Cardiac fibroblast (primary cell): ENCODE results near the gene PLEKHG4B.

ENCODE experiments used
- DNase-seq, 2 donors: peaks; one replicate each; pipeline versions ENCODE4 v3.0.0 to v3.0.0-alpha.2; 2010; ENCODE audit warnings: low read depth in 2 of 2
- H3K4me3 ChIP-seq, 2 donors: replicated peaks in 1 of 2; 1 replicate in 1 of 2; 2 replicates in 1 of 2; pipeline ENCODE4 v1.5.1; 2011; ENCODE audit warnings: low read depth in 2 of 2, low read length in 2 of 2, mild to moderate bottlenecking in 2 of 2, moderate library complexity in 1 of 2
- TF ChIP-seq, protein P1 (sequence below): IDR thresholded peaks from one replicate; pipeline ENCODE4 v1.5.1; 2011; ENCODE audit warnings: low read depth, mild to moderate bottlenecking, low read length, inconsistent platforms

The PLEKHG4B gene

DNA sequence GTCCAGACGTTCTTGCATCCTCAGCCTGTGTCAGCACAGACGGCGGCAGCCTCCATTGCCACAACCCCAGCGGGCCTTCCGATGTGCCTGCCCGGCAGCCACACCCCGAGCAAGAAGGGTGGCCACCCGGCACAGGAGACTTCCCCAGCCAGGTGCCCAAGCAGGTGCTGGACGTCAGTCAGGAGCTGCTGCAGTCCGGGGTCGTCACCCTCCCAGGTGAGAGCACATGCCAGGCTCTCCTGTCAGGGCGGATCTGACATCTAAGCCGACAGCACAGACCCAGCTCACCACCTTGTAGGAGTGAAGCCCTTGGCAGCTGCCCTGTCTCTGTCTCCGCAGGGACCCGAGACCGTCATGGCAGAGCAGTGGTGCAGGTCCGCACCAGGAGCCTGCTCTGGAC, 51.1 kb downstream of the PLEKHG4B start:
- TF ChIP-seq, protein P1, sequence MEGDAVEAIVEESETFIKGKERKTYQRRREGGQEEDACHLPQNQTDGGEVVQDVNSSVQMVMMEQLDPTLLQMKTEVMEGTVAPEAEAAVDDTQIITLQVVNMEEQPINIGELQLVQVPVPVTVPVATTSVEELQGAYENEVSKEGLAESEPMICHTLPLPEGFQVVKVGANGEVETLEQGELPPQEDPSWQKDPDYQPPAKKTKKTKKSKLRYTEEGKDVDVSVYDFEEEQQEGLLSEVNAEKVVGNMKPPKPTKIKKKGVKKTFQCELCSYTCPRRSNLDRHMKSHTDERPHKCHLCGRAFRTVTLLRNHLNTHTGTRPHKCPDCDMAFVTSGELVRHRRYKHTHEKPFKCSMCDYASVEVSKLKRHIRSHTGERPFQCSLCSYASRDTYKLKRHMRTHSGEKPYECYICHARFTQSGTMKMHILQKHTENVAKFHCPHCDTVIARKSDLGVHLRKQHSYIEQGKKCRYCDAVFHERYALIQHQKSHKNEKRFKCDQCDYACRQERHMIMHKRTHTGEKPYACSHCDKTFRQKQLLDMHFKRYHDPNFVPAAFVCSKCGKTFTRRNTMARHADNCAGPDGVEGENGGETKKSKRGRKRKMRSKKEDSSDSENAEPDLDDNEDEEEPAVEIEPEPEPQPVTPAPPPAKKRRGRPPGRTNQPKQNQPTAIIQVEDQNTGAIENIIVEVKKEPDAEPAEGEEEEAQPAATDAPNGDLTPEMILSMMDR, result no peak
- DNase-seq, result no peak
- H3K4me3 ChIP-seq, result no peak overlapping the region

DNA sequence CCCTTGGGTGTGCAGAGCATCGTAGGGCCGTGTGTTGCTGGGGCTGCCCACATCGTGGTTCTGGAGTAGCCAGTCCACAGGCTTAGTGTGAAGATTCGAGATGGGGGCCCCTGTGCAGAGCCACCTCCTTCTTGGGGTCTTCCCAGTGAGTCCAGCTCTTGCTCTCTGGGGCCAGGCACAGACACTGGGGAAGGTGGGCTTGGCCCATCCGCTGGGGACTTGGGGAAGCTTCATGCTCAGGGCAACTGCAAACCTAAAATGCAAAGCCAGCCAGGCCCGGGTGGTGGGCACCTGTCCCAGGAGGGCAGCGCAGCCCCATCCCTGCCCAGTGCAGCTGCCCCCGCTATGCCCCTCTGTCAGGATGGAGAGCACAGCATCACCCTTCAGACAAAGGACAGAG, 53.0 kb downstream of the PLEKHG4B start:
- DNase-seq, result no peak
- H3K4me3 ChIP-seq, result no peak overlapping the region
- TF ChIP-seq, protein P1, result no peak

DNA sequence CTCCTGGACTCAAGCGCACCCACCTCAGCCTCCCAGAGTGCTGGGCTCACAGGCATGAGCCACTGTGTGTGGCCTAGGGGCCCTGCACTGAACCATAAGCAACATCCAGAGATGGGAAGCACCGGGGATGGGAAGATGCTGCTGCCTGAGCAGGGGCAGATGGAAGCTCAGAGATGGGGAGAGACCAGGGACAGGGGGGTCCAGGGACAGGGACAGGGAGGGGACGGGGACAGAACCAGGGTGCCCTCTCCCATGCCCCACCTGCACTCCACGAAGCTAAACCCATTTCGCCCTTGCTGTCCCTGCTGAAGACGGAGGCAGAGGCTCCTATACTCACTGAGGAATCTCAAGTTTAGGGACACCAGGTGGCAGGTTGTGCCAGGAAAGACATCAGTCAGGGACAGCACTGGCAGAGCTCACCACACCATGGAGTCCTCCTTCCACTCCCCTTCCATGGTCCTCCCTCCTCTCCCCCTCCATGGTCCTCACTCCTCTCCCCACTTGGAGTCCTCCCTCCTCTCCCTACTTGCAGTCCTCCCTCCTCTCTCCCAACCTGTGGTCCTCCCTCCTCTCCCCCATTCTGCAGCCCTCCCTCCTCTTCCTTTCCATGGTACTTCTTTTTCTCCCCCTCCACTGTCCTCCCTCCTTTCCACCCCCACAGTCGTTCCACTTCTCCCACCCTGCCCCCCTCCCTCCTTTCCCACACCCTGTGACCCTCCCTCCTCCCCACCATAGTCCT, 53.8 kb downstream of the PLEKHG4B start:
- TF ChIP-seq, protein P1, result no peak
- DNase-seq, result no peak
- H3K4me3 ChIP-seq, result no peak overlapping the region

DNA sequence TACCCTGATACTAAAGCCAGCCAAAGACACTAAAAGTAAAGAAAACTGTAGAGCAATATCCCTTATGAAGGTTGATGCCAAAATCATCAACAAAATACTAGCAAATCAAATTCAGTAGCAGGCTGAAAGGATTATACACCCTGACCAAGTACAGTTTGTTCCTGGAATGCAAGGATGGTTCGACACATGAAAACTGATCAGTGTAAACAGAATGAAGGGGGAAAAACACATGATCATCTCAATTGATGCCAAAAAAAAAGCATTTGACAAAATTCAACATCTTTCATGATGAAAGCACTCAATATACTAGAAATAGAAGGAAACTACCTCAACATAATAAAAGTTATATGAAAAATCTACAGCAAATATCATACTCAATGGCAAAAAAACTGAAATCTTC, 55.8 kb downstream of the PLEKHG4B start:
- TF ChIP-seq, protein P1, result no peak
- DNase-seq, result peak in 1 of 2 donors; percentile 15
- H3K4me3 ChIP-seq, result no peak overlapping the region

DNA sequence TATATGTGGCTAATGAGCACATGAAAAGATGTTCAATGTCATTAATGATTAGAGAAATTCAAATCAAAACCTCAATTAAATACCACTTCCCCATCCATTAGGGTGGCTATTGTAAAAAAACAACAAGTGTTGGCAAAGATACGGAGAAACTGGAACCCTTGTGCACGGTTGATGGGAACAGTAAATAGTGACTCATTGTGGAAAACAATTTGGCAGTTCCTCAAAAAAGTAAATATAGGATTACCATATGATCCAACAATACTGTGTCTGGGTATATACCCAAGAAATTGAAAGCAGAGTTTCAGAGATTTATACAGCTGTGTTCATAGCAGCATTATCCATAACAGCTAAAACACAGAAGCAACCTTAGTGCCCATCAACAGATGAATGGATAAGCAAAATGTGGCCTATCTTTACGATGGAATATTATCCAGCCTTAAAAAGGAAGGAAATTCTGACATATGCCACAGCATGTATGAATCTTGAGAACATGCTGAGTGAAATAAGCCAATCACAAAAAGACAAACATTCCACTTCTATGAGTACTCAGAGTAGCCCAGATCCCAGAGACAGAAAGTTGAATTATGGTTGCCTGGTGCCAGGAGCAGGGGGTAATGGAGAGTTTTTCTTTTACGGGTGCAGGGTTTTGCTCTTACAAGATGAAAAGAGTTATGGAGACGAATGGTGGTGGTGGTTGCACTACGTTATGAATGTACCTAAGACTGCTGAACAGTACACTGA, 57.9 kb downstream of the PLEKHG4B start:
- H3K4me3 ChIP-seq, result no peak overlapping the region
- TF ChIP-seq, protein P1, result no peak
- DNase-seq, result peak; percentile 19 to 62

DNA sequence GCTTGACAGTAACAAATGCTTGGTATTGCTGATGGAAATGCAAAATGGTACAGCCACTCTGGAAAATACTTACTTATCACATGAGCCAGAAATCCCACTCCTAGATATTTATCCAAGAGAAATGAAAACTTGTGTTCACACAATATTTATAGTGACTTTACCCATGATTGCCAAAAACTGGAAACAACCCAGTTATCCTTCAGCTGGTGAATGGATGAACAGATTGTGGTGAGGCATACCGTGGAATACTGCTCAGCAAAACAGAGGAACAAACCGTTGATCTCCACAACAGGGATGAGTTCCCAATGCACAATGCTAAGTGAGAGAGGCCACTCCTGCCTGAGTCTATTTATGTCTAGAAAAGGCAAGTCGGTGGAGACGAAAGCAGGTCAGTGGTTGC, 58.8 kb downstream of the PLEKHG4B start:
- TF ChIP-seq, protein P1, result no peak
- DNase-seq, result no peak
- no peak overlapping the region for H3K4me3 ChIP-seq
